Activated CD4-positive, alpha-beta T cell treated with anti-CD3 and anti-CD28 coated beads, Interleukin-10, Interleukin-2, amounts not matched to agents 100 ng/mL and 50 ng/mL, durations not matched to agents 16 hours and 8 hours (primary cell): ENCODE measurements around the gene EML4.
"Not testable (repeated sequence)": the region's sequence is repeated elsewhere in the genome, so short reads cannot be mapped to it uniquely, and the experiment has no call there.

Experiments used
- DNase-seq: peaks from one replicate; pipeline ENCODE4 v3.0.0-alpha.2; 2020

Gene EML4

GRCh38 chr2:42270757-42271156 lies 101.6 kb downstream of the EML4 start:
- no peak for DNase-seq

DNA sequence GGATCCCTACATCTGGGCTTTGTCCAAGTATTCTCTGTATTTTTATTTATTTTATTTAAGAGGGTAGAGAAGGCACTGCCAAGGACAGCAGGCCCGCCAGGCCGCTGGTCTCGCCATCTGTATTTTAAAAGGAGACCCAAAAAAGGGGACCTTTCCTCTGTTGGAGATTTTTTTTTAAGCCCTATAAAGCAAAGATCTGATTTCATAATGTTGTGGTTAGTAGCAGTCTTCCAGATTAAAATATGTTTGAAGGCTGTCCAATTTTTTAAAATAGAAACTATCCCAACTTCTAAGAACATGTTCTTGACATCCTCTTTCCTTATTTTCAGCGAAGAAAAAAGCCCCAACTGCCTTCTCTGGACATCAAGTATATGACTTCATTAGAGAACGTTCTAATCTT lies 102.1 kb downstream of the EML4 start:
- not testable (repeated sequence) for DNase-seq

DNA sequence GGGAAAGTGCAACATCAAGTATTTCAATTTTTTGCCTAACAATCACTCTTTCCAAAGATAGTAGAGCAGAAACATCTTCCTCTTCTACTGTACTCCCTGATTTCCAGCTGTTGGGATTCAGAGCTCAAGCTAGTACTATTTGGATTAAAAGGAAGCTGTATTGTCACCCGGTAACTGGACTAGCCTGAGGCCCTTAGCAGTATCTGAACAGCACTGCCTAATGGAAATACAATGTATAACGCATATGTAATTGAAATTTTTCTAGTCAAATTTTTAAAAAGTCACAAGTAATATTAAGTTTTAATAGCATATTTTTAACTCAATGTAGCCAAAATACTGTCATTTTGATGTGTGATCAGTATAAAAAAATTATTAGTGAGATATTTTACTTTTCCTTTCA lies 105.7 kb downstream of the EML4 start:
- no peak for DNase-seq

GRCh38 chr2:42281416-42282081 lies 112.4 kb downstream of the EML4 start:
- DNase-seq = no peak

DNA sequence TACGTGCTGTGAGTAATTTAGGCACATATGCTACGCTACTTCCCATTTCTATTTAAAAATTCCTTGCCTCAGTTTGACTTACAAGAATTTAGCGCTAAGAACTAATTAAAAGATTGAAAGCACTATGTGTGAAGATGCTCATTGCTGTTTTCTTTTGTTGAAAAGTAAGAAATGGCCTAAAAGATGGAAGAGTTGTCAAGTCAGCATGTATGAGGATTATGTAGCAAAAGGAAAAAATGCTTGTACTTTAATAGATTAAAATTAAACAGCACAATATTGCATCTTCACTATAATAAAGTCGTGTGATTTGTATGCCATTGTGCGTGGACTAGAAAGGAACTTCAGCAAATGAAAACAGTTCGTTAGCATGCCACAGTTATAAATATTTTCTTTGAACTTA lies 114.9 kb downstream of the EML4 start:
- DNase-seq = no peak

DNA sequence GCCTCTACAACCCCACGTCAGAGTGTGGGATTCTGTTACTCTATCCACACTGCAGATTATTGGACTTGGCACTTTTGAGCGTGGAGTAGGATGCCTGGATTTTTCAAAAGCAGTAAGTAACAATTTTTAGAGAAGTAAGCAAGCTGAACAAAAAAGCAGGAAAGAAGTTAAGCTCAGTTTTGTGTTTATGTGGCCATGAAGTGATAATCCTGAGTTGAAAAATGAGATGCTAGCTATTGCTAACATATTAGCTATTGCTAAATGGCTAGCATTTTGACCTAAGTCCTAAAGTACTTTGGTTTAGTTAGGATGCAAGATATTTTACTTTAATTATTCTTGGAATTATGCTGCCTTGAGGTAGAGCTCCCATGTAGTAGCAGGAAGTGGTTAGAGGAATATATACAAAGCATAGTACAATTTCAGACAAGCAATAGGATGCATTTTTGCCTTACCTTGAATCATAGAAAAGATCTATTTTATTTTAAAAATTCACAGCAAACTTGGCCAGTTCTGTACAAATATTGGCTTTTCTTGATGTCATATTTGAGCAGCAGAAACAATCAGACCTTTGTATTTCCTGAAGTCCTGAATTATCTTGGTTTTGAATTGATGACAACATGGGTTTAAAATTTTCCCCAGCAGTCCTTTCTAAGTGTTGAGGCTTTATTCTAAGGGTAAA lies 117.3 kb downstream of the EML4 start:
- DNase-seq = no peak

GRCh38 chr2:42288811-42289210 lies 119.7 kb downstream of the EML4 start:
- DNase-seq = peak; percentile 61

- DNase-seq = peak; percentile 30
These were observed 120.1 kb downstream of the EML4 start for GRCh38 chr2:42289222-42289621.

DNA sequence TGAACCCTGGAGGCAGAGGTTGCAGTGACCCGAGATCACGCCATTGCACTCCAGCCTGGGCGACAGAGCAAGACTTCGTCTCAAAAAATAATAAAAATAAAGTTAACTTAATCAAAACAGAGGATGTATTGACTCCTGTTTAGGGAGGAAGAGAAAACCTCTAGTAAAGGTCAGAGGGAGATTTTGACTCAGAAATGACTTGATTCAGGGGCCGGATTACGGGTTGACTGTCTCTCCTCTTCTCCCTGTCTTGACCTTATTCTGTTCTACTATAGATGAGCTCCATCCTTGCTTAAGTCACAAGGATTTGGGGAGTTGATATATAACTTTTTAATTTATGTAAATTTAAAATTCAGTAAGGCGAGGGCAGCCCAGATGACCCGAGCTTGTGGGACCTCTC lies 120.9 kb downstream of the EML4 start:
- no peak for DNase-seq

GRCh38 chr2:42293019-42293418 lies 123.9 kb downstream of the EML4 start:
- DNase-seq = no peak

DNA sequence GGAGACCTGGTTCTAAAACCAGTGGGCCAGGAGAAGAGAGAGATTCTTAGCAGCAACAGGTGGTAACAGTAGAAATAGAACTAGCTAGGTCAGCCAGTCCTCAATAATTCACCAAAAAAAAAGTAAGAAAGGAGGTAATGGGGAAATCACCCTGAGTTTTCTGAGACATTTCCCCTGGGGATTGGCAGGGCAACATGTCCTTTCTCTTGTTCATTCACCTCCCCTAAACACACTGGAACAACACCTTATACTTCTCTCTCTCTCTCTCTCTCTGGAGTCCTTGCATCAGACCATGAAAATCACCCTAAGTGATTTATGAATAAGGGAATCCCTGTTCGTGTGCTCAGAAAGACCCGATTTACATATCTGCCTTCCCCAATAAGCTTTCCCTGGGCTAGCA lies 127.1 kb downstream of the EML4 start:
- no peak for DNase-seq

DNA sequence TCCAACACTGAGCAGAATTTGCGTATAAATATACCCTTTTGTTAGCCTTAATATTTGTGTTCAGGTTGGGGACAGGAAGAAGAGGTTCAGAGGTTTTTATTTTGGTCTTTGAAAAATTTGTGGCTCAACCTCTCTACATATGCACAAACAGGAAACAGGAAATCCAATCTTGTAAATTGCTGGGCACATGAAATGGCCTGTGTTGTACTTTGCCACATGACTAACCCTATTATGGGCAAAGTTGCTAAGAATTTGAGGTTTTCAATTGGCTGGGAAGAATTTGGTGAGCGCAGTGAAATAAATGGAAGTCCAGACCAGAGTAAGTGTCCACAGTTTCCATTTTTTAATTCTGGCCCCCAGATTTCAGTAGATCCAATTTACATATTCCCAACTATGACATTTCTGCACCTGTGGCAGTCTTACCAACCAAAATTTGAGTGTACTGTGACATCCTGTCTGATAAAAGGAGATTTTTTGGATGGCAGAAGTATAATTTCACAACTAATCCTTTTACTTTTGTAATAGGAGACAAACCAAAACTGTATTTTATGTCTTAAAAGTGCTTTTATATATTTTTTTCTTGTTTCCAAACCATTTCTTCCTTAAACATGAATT lies 128.3 kb downstream of the EML4 start:
- DNase-seq = peak; percentile 46

DNA sequence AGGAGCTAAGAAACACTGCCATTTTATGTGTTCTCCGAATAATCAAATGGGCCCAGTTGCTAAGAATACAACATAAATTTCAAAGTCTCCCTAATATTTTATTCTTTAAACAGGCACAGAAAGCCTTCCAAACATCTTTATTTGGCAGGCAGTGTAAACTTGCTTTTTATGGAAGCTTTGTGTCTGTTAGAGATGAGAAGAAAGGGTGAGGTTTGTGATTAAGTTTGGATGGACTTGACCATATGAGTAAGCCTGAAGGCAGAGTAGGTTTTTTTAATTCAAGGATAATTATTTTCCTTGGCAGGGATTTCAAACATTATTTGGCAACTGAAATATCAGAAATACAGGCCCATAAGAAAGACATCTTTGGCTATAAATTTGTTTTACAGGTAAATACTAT lies 129.0 kb downstream of the EML4 start:
- no peak for DNase-seq

- DNase-seq = no peak
These were observed 130.0 kb downstream of the EML4 start for GRCh38 chr2:42298996-42299754.

DNA sequence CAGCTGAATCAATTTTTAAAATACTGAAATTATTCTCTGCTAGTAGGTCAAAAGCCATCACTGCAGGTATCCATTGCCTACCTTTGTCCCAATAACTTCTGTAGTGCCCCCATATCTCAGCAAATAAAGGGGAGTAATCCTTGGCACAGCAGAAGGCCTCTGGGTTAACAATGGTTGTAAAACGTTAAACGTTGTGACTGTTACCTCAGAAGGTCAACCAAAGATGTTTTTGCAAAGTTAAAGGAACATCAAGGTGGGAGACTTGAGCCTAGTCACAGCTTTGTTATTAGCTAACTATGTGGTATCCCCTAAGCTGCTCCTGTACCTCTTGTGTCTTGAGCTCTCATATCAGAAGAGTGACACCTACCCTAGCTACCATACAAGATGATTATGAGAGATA lies 131.4 kb downstream of the EML4 start:
- DNase-seq = no peak

DNA sequence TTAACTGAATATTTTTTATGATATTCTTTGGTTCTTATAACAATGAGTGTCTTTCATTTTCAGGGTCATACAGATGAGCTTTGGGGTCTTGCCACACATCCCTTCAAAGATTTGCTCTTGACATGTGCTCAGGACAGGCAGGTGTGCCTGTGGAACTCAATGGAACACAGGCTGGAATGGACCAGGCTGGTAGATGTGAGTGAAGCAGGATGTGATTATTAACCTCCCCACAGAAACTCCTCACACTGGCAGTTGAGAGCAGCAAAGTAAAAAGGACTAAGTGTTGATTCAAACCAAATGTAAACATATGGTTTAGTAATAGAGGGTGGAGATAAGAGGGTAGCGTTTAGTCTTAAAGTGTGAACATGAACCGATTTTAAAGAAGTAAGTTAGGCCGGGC lies 134.1 kb downstream of the EML4 start:
- no peak for DNase-seq

- no peak for DNase-seq
These were observed 135.0 kb downstream of the EML4 start for GRCh38 chr2:42304059-42304713.

- DNase-seq = no peak
These were observed 138.0 kb downstream of the EML4 start for GRCh38 chr2:42307180-42307579.

DNA sequence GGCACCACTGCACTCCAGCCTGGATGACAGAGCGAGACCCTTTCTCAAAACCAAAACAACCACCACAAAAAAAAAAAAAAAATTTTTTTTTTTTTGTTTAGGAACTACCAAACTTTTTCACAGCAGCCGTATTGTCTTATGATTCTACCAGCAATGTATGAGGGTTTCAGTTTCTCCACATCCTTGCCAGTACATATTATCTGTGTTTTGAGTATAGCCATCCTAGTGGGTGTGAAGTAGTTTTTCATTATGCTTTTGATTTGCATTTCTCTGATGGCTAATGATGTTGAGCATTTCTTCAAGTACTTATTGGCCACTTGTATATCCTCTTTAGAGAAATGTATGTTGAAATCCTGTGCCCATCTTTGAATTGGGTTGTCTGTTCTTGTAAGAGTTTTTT lies 140.2 kb downstream of the EML4 start:
- no peak for DNase-seq

DNA sequence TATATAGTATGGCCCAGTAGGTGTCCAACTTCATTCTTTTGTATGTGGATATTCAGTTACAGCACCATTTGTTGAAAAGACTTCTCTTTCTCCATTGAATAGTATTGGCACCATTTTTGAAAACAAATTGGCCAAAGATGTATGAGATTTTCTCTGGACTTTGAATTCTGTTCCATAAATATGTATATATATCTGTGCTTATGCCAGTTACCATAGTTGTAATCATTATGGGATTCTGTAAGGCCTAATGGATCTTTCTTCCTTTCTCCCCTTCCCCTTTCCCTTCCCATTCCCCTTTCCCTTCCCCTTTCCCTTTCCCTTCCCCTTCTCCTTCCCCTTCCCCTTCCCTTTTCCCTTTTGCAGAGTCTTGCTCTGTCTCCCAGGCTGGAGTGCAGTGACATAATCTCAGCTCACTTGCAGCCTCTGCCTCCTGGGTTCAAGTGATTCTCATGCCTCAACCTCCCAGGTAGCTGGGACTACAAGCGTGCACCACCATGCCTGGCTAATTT lies 140.9 kb downstream of the EML4 start:
- DNase-seq = no peak

- DNase-seq = no peak
These were observed 143.0 kb downstream of the EML4 start for GRCh38 chr2:42312106-42312505.

GRCh38 chr2:42314892-42315468 lies 145.8 kb downstream of the EML4 start:
- peak; percentile 25 for DNase-seq
